ENCODE measurements around the gene BFAR. TPM values are rescaled to one million over a fixed set of nuclear protein-coding genes. Genes with fewer than 3 reads are reported as not detected.
"Not testable (repeated sequence)": the region's sequence is repeated elsewhere in the genome, so short reads cannot be mapped to it uniquely, and the experiment has no call there.

BFAR gene
- total and polyA plus RNA-seq, 2 of the 8 experiments (the other 6 are each of a cell fraction or from before 2014, with no cell fraction given) = 56.9 to 78.2 TPM

- ChIA-PET CTCF (ENCODE audit: partially characterized antibody) (interaction anchor here (1.0 kb wide), 1 partner anchor 11 kb away, joined by 3 read pairs; no protein-coding TSS in a partner anchor), POLR2A (ENCODE audit: partially characterized antibody) (interaction anchor here (0.5 to 2.4 kb wide), 12 partner anchors 8 to 709 kb away, joined by 3 to 19 read pairs (median 5); no protein-coding TSS in a partner anchor)
- H3K79me1 ChIP-seq (ENCODE audit: low read depth, low read length); H4K91ac ChIP-seq (replicated peaks; ENCODE audit: insufficient read length, low read length); H3K23me2 ChIP-seq (ENCODE audit: low read depth, low read length); H3K14ac ChIP-seq (ENCODE audit: insufficient read length); H4K20me1 ChIP-seq (replicated peaks in 1 of 2; ENCODE audit: control insufficient read depth in 1 of 2, insufficient read depth in 2 of 2, low read length in 2 of 2); H2BK20ac ChIP-seq (ENCODE audit: low read length); H2BK15ac ChIP-seq (ENCODE audit: low read length); DNase-seq (ENCODE audit: low read depth in 1 of 2, low spot score in 2 of 2); FAIRE-seq; H3K27me3 ChIP-seq (replicated peaks in 1 of 4; ENCODE audit: control insufficient read depth in 3 of 4, extremely low read depth in 1 of 4, insufficient read depth in 3 of 4, low read length in 3 of 4); H3K9me3 ChIP-seq (ENCODE audit: insufficient read depth in 2 of 2, low read depth in 1 of 2, low read length in 1 of 2); H2AFZ ChIP-seq (ENCODE audit: low read length); H3K23ac ChIP-seq (ENCODE audit: insufficient read length): not testable (repeated sequence)
- 91% methylated on average over 29 of the region's 29 CpGs; no CpG with 5 or more reads in 1 of the 2 experiments for WGBS, 2 experiments (ENCODE audit: extremely low coverage in 1 of 2, insufficient coverage in 1 of 2, insufficient read length in 1 of 2, insufficient replicate concordance in 2 of 2, low coverage in 1 of 2, low lambda C conversion rate in 2 of 2, missing lambda C conversion rate in 1 of 2)
- Histone ChIP-seq H3K56ac (replicated peaks; ENCODE audit: insufficient read length, low read depth, low read length) (peak overlapping the region; percentile 44), H2BK5ac (ENCODE audit: low read depth, low read length) (peak overlapping the region; percentile 91), H3K4me2 (ENCODE audit: insufficient read depth in 1 of 2, low read depth in 2 of 2, low read length in 2 of 2) (peak overlapping the region; percentile 60 to 86), H3K79me2 (ENCODE audit: control insufficient read depth in 1 of 2, insufficient read depth in 2 of 2, low read length in 2 of 2) (peaks cover 6 to 41% of the 10 kb centered on the region in 2 experiments; a peak in 3 of 4 replicates), H2BK120ac (replicated peaks; ENCODE audit: low read depth, low read length) (peak overlapping the region; percentile 68), H3K4me3 (ENCODE audit: extremely low read depth in 1 of 4, insufficient read depth in 2 of 4, low read depth in 3 of 4, low read length in 4 of 4) (peak overlapping the region in 3 of 4 experiments; percentile 23 to 90 (median 82); a peak in 3 of 8 replicates), H3K4me1 (replicated peaks in 1 of 4; ENCODE audit: control insufficient read depth in 3 of 4, insufficient read depth in 4 of 4, low read length in 3 of 4) (peaks cover 14 to 19% (median 16%) of the 10 kb centered on the region in 4 experiments), H2BK12ac (ENCODE audit: low read depth, low read length) (peak overlapping the region; percentile 92; the same call in 1 of the 2 replicates), H3K9ac (replicated peaks in 1 of 4; ENCODE audit: extremely low read depth in 1 of 4, low read depth in 3 of 4, low read length in 3 of 4) (peak overlapping the region in 3 of 4 experiments; percentile 57 to 83 (median 65); a peak in 6 of 7 replicates), H3K4ac (replicated peaks; ENCODE audit: insufficient read length, low read depth, low read length) (peak overlapping the region; percentile 79), H4K8ac (ENCODE audit: extremely low read depth, insufficient read depth, low read length) (peak overlapping the region; percentile 57; the same call in 1 of the 2 replicates), H3K27ac (ENCODE audit: low read depth, low read length) (peak overlapping the region; percentile 74), H2AK5ac (ENCODE audit: low read depth, low read length) (peak overlapping the region; percentile 87; the same call in 1 of the 2 replicates), H3K18ac (ENCODE audit: extremely low read depth, low read length) (peak overlapping the region; percentile 88; the same call in 1 of the 2 replicates), H3K36me3 (ENCODE audit: control insufficient read depth in 2 of 4, insufficient read depth in 4 of 4, low read length in 3 of 4) (peaks cover 0 to 25% (median 10%) of the 10 kb centered on the region in 4 experiments; a peak in 5 of 8 replicates), H4K5ac (ENCODE audit: insufficient read length, low read depth, low read length) (peak overlapping the region; percentile 97)
- peak; percentile 16; the same call in 1 of the 2 replicates for TF ChIP-seq E2F6 (IDR thresholded peaks at IDR 0.05)
These were observed 2.0 kb upstream of the BFAR start for GRCh38 chr16:14630620-14631330.
